GM21360 (cell line): ENCODE results near the gene SCAF4.
"Not testable (repeated sequence)": the region's sequence is repeated elsewhere in the genome, so short reads cannot be mapped to it uniquely, and the experiment has no call there.

ENCODE experiments used
- ATAC-seq: cut with Tn5 transposase; IDR thresholded peaks from one replicate; pipeline ENCODE4 v1.9.1; 2021; ENCODE audit warnings: mild to moderate bottlenecking, moderate library complexity; ENCODE audit not compliant: unreplicated experiment

The SCAF4 gene

DNA sequence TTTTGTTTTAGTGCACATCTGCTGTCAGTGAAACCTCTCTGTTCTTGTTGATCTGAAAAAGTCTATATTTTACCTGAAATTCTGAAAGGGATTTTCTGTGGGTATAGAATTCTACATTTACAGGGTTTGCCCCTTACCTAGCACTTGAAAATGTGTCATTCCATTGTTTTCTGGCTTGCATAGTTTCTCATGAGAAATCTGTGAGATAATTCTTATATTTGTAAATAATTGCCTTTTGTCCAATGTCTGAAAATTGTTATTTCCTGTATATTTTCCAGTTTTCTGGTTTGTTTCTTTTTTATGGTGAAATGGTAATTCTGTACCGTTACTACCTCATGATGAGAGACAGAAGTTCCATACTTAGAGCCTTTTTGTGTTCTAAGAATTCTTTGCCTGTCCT lies 11.8 kb upstream of the SCAF4 start:
- ATAC-seq, result no peak

GRCh38 chr21:31741116-31741515 lies 9.2 kb upstream of the SCAF4 start:
- no peak for ATAC-seq

- not testable (repeated sequence) for ATAC-seq
These were observed 5.9 kb upstream of the SCAF4 start for GRCh38 chr21:31737586-31738397.

DNA sequence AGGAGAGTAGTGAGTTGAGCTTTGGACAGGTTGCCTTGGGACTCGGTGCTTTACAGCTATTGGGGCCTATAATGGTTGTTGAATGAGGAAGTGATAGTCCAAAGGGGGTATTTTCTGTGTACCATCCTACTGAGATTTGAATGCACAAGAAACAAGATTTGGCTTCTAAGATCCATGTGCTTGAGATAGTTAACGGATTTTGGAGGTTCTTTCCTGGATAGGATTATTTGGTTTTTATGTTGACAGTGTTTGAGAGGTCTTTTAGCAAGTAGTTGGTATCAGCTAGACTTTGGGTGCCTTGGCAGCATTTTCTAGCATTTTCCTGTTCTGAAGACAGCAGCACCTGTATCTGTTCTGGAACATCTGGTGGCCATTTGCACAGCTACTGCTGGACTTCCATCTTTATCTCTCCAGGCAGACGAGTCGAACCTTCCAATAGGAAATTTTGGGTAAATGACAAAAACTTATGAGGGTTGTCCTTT lies 3.6 kb upstream of the SCAF4 start:
- ATAC-seq, result no peak

DNA sequence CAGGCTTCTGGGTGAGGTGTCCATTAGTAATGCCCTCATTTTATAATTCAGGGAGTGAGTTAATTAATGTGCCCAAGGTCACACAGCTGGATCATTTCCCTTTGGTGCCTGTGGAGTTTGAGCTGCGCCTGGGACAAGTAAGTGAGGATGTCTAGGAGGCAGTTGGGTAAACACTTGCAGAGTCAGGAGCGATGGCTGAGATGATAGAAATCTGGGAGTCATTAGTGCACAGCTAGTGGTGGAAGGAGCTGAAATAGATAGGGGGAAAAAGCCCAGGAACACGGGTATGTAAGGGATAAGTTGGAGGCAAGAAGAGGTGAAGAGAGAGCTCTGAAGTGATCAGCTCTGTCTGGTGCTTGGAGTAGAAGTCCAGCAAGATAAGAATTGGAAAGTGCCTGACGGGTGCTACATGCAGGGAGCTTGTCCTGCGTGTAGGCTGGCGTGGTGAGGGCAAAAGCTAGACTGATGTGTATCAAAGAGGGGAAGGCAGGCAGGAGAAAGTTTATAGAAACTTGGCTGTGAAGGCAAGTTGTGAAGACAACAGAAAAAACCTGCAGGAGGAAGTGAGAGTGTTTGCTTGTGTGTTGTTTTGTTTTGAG lies 1.7 kb upstream of the SCAF4 start:
- no peak for ATAC-seq

DNA sequence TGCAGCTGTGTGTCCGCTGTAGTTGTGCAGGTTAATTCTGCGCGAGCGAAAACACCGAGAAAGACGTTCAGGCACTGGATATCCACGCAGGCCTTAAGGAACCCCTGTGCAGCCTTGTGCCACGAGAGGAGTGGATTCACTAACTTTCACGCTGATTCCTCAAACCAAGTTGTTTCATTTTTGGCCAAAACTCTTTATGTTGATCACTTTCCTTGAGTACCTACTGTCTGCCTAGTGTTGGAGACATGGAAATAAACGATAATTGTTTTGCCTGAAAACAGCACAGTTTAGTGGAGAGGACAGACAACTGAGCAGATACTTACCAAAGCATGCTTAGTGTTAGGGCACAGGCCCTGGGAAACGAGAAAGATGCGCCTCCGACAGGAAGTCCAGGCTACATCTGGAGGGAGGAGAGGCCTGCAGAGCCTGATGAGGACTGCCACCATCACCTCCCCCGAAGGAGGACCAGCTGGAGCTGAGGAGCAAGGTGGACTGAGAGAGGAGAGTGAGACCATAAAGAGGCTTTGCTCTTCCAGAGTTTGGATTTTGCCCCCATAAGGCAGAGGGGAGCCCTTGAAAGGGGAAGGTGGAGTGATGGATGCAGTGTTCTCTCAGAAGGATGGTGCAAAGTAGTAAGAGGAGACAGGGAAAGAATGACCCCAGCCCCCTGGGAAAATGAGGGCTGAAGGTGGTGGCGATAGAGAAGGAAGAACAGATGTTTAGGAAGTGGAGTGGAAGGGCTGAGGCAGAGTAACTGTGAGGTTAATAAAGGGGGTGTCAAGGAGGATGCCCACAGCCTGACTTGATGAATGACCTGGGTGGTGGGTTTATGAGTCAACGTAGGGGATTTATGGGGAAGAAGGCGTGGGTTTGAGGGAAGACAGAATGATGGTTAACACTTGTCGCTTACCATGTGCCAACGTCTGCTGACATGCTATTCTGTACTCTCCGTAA lies 956 bp upstream of the SCAF4 start:
- ATAC-seq, result no peak

DNA sequence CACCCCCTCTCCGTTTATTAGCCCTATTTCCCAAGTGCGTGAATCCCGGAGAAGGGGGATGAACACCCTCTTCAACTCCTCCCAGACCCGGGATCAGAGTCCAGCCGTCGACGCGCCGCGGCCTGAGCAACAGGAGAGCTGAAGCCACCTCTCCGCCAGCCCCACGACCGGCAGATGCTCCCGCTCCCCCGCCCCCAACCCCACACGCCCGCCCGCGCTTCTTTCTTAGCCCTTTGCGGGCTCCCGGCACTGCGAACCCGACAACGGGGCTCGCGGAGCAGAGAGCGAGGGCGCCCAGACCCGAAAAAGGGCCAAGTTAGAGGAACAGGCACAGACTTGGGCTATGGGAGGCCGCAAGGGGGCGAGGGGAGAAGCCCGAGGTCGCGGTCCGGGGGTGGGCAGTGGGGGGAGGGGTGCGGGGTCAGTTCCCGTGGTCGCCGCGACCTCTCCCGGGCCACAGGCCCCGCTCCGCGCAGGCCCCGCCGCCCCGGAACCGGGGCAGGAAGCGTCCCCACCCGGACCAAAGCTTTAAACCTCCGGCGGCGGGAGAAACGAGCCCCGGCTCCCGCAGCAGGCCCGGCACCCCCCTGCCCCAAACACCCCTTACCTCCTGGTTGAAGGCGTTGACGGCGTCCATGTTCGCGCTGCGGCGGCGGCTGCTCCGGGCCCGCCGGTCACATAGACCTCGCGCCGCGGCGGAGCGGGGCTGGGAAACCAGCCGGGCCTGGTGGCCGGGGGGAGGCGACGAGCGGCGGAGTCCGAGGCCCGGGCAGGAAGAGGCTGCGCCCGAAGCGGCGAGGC lies 662 bp downstream of the SCAF4 start:
- ATAC-seq, result peak; percentile 10

DNA sequence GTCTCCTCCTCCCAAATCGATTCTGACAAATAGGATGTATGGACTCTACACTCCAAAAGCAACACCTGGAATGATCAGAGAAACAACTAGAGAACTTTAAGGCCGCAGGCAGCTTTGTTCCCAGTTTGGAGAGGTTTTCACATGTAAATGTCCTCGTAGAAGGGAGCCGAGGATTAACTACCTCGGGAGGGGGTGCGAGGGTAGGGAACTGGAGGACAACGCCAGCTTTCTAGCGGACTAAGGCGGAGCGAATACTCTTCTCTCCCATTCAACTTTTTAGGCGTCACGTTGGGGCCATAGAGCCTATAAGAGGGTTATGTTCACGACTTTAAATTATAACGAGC lies 1.2 kb downstream of the SCAF4 start:
- no peak for ATAC-seq

DNA sequence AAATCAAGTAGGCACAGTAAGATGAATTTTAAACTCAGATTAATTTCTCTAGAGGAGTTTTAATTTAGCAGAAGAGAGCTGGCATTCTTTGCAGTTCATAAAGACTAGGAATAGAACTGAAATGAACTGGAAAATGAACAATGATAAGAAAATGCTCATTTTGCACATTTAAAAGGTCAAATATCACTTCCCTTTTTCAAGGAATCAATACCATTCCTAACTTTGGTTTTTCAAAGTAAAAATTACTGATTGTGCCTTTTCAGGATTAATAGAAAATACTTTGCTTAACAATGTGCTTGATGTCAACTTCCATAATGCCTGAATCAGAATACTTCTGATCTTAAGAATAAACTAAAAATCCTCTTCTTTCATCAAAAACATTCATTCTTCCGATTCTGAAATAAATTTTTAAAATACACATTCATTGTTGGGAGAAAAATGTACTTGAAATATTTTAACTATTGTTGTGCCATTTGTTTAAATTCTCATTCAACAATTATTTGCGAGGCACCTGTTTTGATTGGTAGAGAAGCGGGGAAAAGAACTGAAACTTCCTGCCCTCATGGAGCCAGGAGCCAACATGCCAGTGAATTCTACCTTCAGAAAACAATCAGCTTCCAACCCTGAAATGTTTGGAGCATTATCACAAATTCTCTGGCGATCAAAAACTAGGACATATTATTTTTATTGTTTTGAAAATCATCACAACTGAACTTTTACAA lies 2.1 kb downstream of the SCAF4 start:
- no peak for ATAC-seq

- ATAC-seq, result no peak
These were observed 3.0 kb downstream of the SCAF4 start for GRCh38 chr21:31728952-31729351.

DNA sequence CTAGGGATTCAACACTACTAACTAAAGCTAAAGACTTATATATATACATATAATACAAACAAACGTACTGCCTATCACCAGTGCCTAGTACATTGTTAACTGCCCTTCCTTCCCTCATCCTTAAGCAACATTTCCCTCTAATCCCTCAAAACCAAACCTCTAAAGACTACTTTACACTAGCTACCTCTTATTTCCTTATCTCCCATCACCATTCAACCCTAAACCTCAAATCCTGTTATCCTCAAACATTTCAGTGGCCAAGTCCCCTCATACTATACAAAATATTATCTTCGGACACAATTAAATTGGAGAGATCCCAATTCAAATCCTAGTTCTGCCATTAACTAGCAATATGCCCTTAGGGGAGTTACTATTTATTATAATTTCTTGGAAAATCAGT lies 3.7 kb downstream of the SCAF4 start:
- no peak for ATAC-seq

GRCh38 chr21:31727181-31727580 lies 4.7 kb downstream of the SCAF4 start:
- ATAC-seq, result no peak

DNA sequence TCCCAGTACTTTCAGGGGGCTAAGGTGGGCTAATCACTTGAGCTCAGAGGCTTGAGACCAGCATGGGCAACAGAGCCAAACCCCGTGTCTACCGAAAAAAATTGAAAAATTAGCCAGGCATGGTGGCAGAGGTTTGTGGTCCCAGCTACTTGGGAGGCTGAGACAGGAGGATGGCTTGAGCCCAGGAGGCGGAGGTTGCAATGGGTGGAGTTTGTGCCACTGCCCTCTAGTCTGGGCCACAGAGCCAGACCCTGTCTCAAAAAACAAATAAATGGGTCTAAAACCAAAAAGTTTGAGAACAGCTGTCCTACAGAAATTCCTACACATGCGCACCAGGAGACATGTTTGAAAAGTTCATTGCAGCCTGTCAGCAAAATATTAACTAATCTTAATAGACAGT lies 5.5 kb downstream of the SCAF4 start:
- ATAC-seq, result no peak

- ATAC-seq, result no peak
These were observed 6.6 kb downstream of the SCAF4 start for GRCh38 chr21:31725202-31725839.

- ATAC-seq, result no peak
These were observed 7.4 kb downstream of the SCAF4 start for GRCh38 chr21:31724552-31724951.

DNA sequence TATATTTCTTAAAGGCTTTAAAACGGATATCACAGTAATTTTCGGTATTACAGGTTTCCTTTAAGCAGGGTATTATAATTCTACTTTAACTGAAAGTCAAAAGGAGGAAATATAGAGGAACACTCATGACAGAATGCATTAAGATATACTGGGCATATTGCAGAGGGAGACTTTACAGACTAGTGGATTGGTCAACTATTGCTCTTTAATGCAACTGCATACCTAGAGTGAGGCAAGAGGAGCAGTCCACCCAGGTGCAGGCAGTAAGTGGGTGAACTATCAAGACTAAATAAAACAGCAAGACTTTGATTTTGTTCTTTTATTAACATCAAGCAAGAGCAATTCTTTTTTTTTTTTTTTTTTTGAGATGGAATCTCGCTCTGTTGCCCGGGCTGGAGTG lies 10.5 kb downstream of the SCAF4 start:
- ATAC-seq, result no peak

DNA sequence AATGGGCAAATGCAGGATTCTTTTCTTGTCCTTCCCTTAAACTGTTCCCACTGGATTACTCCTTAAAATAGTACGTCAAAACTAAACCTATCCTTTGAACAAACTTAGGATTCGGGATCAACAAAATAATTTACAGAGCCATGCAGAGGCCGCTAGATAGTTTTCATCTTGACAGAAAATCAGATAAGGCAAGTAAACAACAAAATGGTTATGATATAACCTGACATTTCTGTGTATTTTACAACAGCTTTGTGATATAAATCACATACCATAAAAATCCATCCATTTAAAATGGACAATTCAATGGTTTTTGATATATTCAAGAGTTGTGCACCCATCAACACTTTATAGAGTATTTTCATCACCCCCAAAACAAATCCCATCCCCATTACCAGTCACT lies 11.2 kb downstream of the SCAF4 start:
- no peak for ATAC-seq

GRCh38 chr21:31720330-31720729 lies 11.6 kb downstream of the SCAF4 start:
- ATAC-seq, result no peak

DNA sequence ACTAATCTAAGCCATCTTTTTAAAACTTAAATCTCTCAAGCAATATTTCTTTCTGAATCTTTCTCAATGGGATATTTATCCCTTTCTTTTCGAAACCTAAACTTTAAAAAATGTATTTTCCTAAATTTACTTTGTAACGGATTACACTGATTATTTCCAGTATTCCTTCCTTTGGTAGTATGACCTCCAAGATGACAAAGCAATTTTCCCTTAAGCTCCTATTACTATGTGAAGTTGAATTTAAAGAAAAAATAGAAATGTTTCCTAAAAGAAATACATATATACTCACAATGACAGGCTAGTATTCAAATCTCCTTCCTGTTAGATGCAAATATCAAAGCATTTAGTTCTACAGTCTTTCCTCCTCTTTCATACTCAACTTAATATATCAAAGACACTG lies 15.8 kb downstream of the SCAF4 start:
- ATAC-seq, result no peak
